HL-60 (cell line): Measurements from ENCODE around the gene XRCC3.

Experiments used
- DNase-seq, 2 experiments: peaks; one replicate each; pipeline ENCODE4 v3.0.0-alpha.2; 2010 to 2020; ENCODE audit warnings: low read depth in 1 of 2, low spot score in 1 of 2
- H3K27ac ChIP-seq: fragments of 250-450 bp; sonication (Bioruptor Pico); replicated peaks from 2 replicates; pipeline ENCODE4 v1.5.1; 2020; ENCODE audit warnings: mild to moderate bottlenecking, moderate library complexity
- H3K27me3 ChIP-seq: fragments of 250-450 bp; sonication (Bioruptor Pico); 2 replicates; pipeline ENCODE4 v1.5.1; 2021; ENCODE audit warnings: mild to moderate bottlenecking, moderate library complexity; ENCODE audit not compliant: insufficient read depth, poor library complexity, severe bottlenecking
- H3K4me3 ChIP-seq: replicated peaks from 2 replicates; pipeline ENCODE4 v1.5.1; 2011; ENCODE audit warnings: mild to moderate bottlenecking, control low read depth, low read length; ENCODE audit not compliant: insufficient read depth
- CTCF ChIP-seq: IDR thresholded peaks from one replicate; pipeline ENCODE4 v1.5.1; 2011; ENCODE audit warnings: low read length, control low read depth, inconsistent platforms; ENCODE audit not compliant: insufficient read depth
- GABPA ChIP-seq: IDR thresholded peaks from 2 replicates; pipeline ENCODE4 v1.6.1; 2012; ENCODE audit warnings: low read depth
- POLR2AphosphoS5 ChIP-seq: IDR thresholded peaks from 2 replicates; pipeline ENCODE4 v1.6.1; 2012; ENCODE audit warnings: low read depth
- REST ChIP-seq: IDR thresholded peaks from 2 replicates; pipeline ENCODE4 v1.6.1; 2012; ENCODE audit warnings: low read depth; ENCODE audit not compliant: insufficient replicate concordance
- SPI1 ChIP-seq: IDR thresholded peaks from 2 replicates; pipeline ENCODE4 v1.6.1; 2012; ENCODE audit warnings: low read depth, mild to moderate bottlenecking, borderline replicate concordance

Gene XRCC3

DNA sequence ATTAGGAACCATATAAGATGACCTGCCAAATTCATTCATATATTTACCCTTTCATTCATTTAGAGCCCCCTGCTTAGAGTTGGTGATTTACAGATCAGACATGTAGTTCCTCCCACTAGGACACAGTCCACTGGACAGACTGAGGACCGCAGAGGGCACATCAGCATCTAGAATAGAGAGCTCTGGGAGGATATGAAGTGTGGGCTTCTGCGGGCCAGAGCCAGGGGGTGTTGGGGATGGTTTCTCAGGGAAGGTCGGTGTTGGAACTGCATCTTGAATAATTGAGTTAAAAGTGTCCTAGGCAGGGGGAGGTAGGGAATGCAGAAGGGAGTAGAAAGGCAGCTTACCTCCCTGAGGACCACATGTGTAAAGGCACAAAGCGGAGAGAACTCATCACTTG is 43.3 kb downstream of the XRCC3 start:
- no peak overlapping the region for H3K27ac ChIP-seq

DNA sequence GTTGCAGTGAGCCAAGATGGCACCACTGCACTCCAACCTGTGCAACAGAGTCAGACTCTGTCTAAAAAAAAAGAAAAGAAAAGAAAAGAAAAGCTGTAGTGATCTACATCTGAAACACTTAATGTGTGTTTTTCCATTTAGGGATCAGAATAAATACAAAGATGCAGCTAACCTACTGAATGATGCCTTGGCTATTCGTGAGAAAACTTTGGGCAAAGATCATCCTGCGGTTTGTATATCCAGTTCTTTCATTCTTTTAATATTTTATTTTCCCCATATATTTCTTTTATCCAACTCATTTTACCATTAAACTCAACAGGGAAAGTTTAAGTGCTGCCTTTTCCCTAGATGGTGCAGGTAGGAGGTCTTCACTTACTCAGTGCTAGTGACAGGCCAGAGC is 45.9 kb downstream of the XRCC3 start:
- Histone ChIP-seq H3K27me3 (no peaks in the 10 kb centered on the region), H3K27ac (no peak overlapping the region), H3K4me3 (no peak overlapping the region)
- no peak for DNase-seq
- TF ChIP-seq SPI1 = no peak
- no peak for TF ChIP-seq REST
- no peak for TF ChIP-seq GABPA
- TF ChIP-seq POLR2AphosphoS5 = no peak
- no peak for TF ChIP-seq CTCF

More for the DNA sequence above, 43.3 kb downstream of the XRCC3 start:
- no peak for TF ChIP-seq SPI1
- TF ChIP-seq GABPA = no peak
- no peak for TF ChIP-seq POLR2AphosphoS5
- no peak for TF ChIP-seq REST
- Histone ChIP-seq H3K27me3 (no peaks in the 10 kb centered on the region), H3K4me3 (no peak overlapping the region)
- DNase-seq = no peak

GRCh38 chr14:103668117-103668516 is 47.1 kb downstream of the XRCC3 start:
- TF ChIP-seq POLR2AphosphoS5 = no peak
- TF ChIP-seq GABPA = no peak
- TF ChIP-seq CTCF = no peak
- no peak for TF ChIP-seq SPI1
- no peak for TF ChIP-seq REST
- no peak overlapping the region for H3K4me3 ChIP-seq

GRCh38 chr14:103667671-103668070 is 47.6 kb downstream of the XRCC3 start:
- no peak overlapping the region for H3K27ac ChIP-seq
- TF ChIP-seq GABPA (no peak), CTCF (no peak), POLR2AphosphoS5 (no peak), REST (no peak), SPI1 (no peak)
- no peak overlapping the region for H3K4me3 ChIP-seq
- no peaks in the 10 kb centered on the region for H3K27me3 ChIP-seq
- no peak for DNase-seq

More at GRCh38 chr14:103668117-103668516, 47.1 kb downstream of the XRCC3 start:
- no peaks in the 10 kb centered on the region for H3K27me3 ChIP-seq
- DNase-seq = no peak
- H3K27ac ChIP-seq = no peak overlapping the region
